SU-DHL-6 (cell line): Measurements from ENCODE around the gene SYNJ2BP.

Experiments used
- EZH2phosphoT487 ChIP-seq: fragments of 200-600 bp; sonication (generic), shearing (Covaris generic); conservative IDR thresholded peaks from 2 replicates; pipeline ENCODE4 v1.6.1; 2018; ENCODE audit warnings: mild to moderate bottlenecking, antibody characterized with exemption, low read length, moderate library complexity, mixed read lengths
- TF ChIP-seq, protein P1 (sequence below): fragments of 200-600 bp; sonication (generic); IDR thresholded peaks from one replicate; pipeline ENCODE4 v1.5.1; 2017; ENCODE audit warnings: antibody characterized with exemption, mild to moderate bottlenecking, low read length, moderate library complexity; ENCODE audit not compliant: insufficient read depth, poor library complexity, severe bottlenecking

DNA sequence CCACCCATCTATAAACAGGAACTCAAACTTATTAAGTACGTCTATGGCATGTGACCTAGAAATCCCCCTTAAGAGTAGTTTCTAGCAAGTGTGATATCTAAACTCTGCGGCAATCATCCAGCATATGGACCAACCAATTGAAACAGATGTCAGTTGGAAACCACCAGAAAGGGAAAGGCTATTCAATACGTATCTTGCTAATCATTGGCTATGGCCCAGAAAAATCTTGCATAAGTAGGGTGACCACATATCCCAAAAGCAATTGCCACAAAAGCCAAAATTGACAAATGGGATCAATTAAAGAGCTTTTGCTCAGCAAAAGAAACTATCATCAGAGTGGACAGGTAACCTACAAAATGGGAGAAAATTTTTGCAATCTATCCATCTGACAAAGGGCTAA lies 24.2 kb downstream of the SYNJ2BP start:
- TF ChIP-seq, protein P1, sequence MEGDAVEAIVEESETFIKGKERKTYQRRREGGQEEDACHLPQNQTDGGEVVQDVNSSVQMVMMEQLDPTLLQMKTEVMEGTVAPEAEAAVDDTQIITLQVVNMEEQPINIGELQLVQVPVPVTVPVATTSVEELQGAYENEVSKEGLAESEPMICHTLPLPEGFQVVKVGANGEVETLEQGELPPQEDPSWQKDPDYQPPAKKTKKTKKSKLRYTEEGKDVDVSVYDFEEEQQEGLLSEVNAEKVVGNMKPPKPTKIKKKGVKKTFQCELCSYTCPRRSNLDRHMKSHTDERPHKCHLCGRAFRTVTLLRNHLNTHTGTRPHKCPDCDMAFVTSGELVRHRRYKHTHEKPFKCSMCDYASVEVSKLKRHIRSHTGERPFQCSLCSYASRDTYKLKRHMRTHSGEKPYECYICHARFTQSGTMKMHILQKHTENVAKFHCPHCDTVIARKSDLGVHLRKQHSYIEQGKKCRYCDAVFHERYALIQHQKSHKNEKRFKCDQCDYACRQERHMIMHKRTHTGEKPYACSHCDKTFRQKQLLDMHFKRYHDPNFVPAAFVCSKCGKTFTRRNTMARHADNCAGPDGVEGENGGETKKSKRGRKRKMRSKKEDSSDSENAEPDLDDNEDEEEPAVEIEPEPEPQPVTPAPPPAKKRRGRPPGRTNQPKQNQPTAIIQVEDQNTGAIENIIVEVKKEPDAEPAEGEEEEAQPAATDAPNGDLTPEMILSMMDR: no peak
- no peak for TF ChIP-seq EZH2phosphoT487
